ENCODE measurements around the gene NFATC1. TPM values are rescaled to one million over a fixed set of nuclear protein-coding genes. Genes with fewer than 3 reads are reported as not detected.

NFATC1 gene
- total RNA-seq, 5 donors from 2014 or later (not counting 1 experiment from before 2014, with no cell fraction given): 58.1 to 108 (median 66.0) TPM

GRCh38 chr18:79416022-79416676 lies 20.4 kb downstream of the NFATC1 start:
- Mint-ChIP-seq H3K27me3 (no peaks in the 10 kb centered on the region), H3K9me3 (no peaks in the 10 kb centered on the region), H3K4me3 (peak overlapping the region in 1 of 3 donors; percentile 17), H3K27ac (no peak overlapping the region), H3K4me1 (peaks cover 41 to 55% (median 42%) of the 10 kb centered on the region in 3 donors), H3K36me3 (peaks cover 32% of the 10 kb centered on the region)
- DNase-seq (no peak), ATAC-seq (replicated peaks in 1 of 4) (no peak)
- peaks cover 9 to 57% of the 10 kb centered on the region in 2 donors for H3K36me3 ChIP-seq (ENCODE audit: control insufficient read depth in 2 of 2, extremely low read depth in 1 of 2, insufficient read depth in 1 of 2, low read length in 1 of 2)
- no peak overlapping the region for H3K27ac ChIP-seq (ENCODE audit: low read length)
- POLR2A ChIA-PET: interaction anchor here in 1 of 2 donors (0.6 kb wide), 1 partner anchor 19 kb away, joined by 4 read pairs; no protein-coding TSS in a partner anchor
- H3K27me3 ChIP-seq (replicated peaks in 1 of 2; ENCODE audit: control insufficient read depth in 2 of 2, extremely low read depth in 1 of 2, insufficient read depth in 2 of 2, low read length in 1 of 2): no peaks in the 10 kb centered on the region
- no peak overlapping the region for H3K4me3 ChIP-seq (ENCODE audit: control insufficient read depth in 1 of 2, extremely low read depth in 1 of 2, low read length in 1 of 2)
- peaks cover 0 to 8% of the 10 kb centered on the region in 2 experiments for H3K4me1 ChIP-seq (ENCODE audit: control insufficient read depth in 1 of 2, extremely low read depth in 1 of 2, insufficient read depth in 2 of 2, low read length in 2 of 2)
- WGBS (ENCODE audit: insufficient coverage): 83% methylated on average over 21 of the region's 24 CpGs
- no peaks in the 10 kb centered on the region for H3K9me3 ChIP-seq
- CTCF ChIA-PET: no interaction called here

GRCh38 chr18:79416677-79417052 lies 20.9 kb downstream of the NFATC1 start:
- peaks cover 32% of the 10 kb centered on the region for H3K36me3 Mint-ChIP-seq
- H3K27me3 Mint-ChIP-seq: no peaks in the 10 kb centered on the region
- H3K36me3 ChIP-seq (ENCODE audit: control insufficient read depth in 2 of 2, extremely low read depth in 1 of 2, insufficient read depth in 1 of 2, low read length in 1 of 2): peaks cover 9 to 58% of the 10 kb centered on the region in 2 donors
- DNase-seq (no peak), ATAC-seq (replicated peaks in 1 of 4) (no peak)
- no peaks in the 10 kb centered on the region for H3K9me3 Mint-ChIP-seq
- peak overlapping the region in 1 of 2 donors; percentile 22 for H3K27ac Mint-ChIP-seq
- CTCF ChIA-PET: no interaction called here
- H3K4me3 ChIP-seq (ENCODE audit: control insufficient read depth in 1 of 2, extremely low read depth in 1 of 2, low read length in 1 of 2): no peak overlapping the region
- no peaks in the 10 kb centered on the region for H3K27me3 ChIP-seq (replicated peaks in 1 of 2; ENCODE audit: control insufficient read depth in 2 of 2, extremely low read depth in 1 of 2, insufficient read depth in 2 of 2, low read length in 1 of 2)
- H3K4me3 Mint-ChIP-seq: peak overlapping the region in 1 of 3 donors; percentile 17
- H3K4me1 Mint-ChIP-seq: peaks cover 39 to 54% (median 44%) of the 10 kb centered on the region in 3 donors
- 90% methylated on average over 10 of the region's 12 CpGs for WGBS (ENCODE audit: insufficient coverage)
- peaks cover 0 to 8% of the 10 kb centered on the region in 2 experiments for H3K4me1 ChIP-seq (ENCODE audit: control insufficient read depth in 1 of 2, extremely low read depth in 1 of 2, insufficient read depth in 2 of 2, low read length in 2 of 2)
- H3K27ac ChIP-seq (ENCODE audit: low read length): no peak overlapping the region
- POLR2A ChIA-PET: interaction anchor here in 1 of 2 donors (0.6 kb wide), 1 partner anchor 18 kb away, joined by 4 read pairs; no protein-coding TSS in a partner anchor
- H3K9me3 ChIP-seq: no peaks in the 10 kb centered on the region

GRCh38 chr18:79418236-79418635 lies 22.5 kb downstream of the NFATC1 start:
- WGBS (ENCODE audit: insufficient coverage): 97% methylated on average over 15 of the region's 19 CpGs
- Mint-ChIP-seq H3K36me3 (peaks cover 34% of the 10 kb centered on the region), H3K27ac (no peak overlapping the region), H3K27me3 (no peaks in the 10 kb centered on the region), H3K9me3 (no peaks in the 10 kb centered on the region), H3K4me3 (no peak overlapping the region), H3K4me1 (peaks cover 40 to 44% (median 42%) of the 10 kb centered on the region in 3 donors)
- Histone ChIP-seq H3K36me3 (ENCODE audit: control insufficient read depth in 2 of 2, extremely low read depth in 1 of 2, insufficient read depth in 1 of 2, low read length in 1 of 2) (peaks cover 13 to 53% of the 10 kb centered on the region in 2 donors), H3K4me3 (ENCODE audit: control insufficient read depth in 1 of 2, extremely low read depth in 1 of 2, low read length in 1 of 2) (no peak overlapping the region), H3K4me1 (ENCODE audit: control insufficient read depth in 1 of 2, extremely low read depth in 1 of 2, insufficient read depth in 2 of 2, low read length in 2 of 2) (peaks cover 0 to 15% of the 10 kb centered on the region in 2 experiments), H3K9me3 (no peaks in the 10 kb centered on the region), H3K27ac (ENCODE audit: low read length) (no peak overlapping the region), H3K27me3 (replicated peaks in 1 of 2; ENCODE audit: control insufficient read depth in 2 of 2, extremely low read depth in 1 of 2, insufficient read depth in 2 of 2, low read length in 1 of 2) (no peaks in the 10 kb centered on the region)
- no peak for ATAC-seq (replicated peaks in 1 of 4)
- DNase-seq: no peak
- ChIA-PET CTCF (no interaction called here), POLR2A (no interaction called here)

- ATAC-seq (replicated peaks in 1 of 4): no peak
- Mint-ChIP-seq H3K27me3 (no peaks in the 10 kb centered on the region), H3K4me3 (no peak overlapping the region), H3K36me3 (peaks cover 30% of the 10 kb centered on the region), H3K4me1 (peaks cover 37 to 40% (median 38%) of the 10 kb centered on the region in 3 donors), H3K27ac (no peak overlapping the region), H3K9me3 (no peaks in the 10 kb centered on the region)
- 92% methylated on average over 11 of the region's 11 CpGs for WGBS (ENCODE audit: insufficient coverage)
- no peak for DNase-seq
- H3K4me3 ChIP-seq (ENCODE audit: control insufficient read depth in 1 of 2, extremely low read depth in 1 of 2, low read length in 1 of 2): no peak overlapping the region
- POLR2A ChIA-PET: no interaction called here
- H3K9me3 ChIP-seq: no peaks in the 10 kb centered on the region
- H3K27ac ChIP-seq (ENCODE audit: low read length): no peak overlapping the region
- CTCF ChIA-PET: no interaction called here
- no peaks in the 10 kb centered on the region for H3K27me3 ChIP-seq (replicated peaks in 1 of 2; ENCODE audit: control insufficient read depth in 2 of 2, extremely low read depth in 1 of 2, insufficient read depth in 2 of 2, low read length in 1 of 2)
- peaks cover 0 to 19% of the 10 kb centered on the region in 2 experiments for H3K4me1 ChIP-seq (ENCODE audit: control insufficient read depth in 1 of 2, extremely low read depth in 1 of 2, insufficient read depth in 2 of 2, low read length in 2 of 2)
- peaks cover 15 to 49% of the 10 kb centered on the region in 2 donors for H3K36me3 ChIP-seq (ENCODE audit: control insufficient read depth in 2 of 2, extremely low read depth in 1 of 2, insufficient read depth in 1 of 2, low read length in 1 of 2)
Observed at GRCh38 chr18:79418642-79419041, 22.9 kb downstream of the NFATC1 start.

GRCh38 chr18:79420033-79420745 lies 24.5 kb downstream of the NFATC1 start:
- POLR2A ChIA-PET: no interaction called here
- H3K36me3 ChIP-seq (ENCODE audit: control insufficient read depth in 2 of 2, extremely low read depth in 1 of 2, insufficient read depth in 1 of 2, low read length in 1 of 2): peaks cover 13 to 38% of the 10 kb centered on the region in 2 donors
- H3K4me3 Mint-ChIP-seq: peak overlapping the region in 1 of 3 donors; percentile 14

GRCh38 chr18:79421275-79421857 lies 25.6 kb downstream of the NFATC1 start:
- Histone ChIP-seq H3K4me3 (ENCODE audit: control insufficient read depth in 1 of 2, extremely low read depth in 1 of 2, low read length in 1 of 2) (no peak overlapping the region), H3K36me3 (ENCODE audit: control insufficient read depth in 2 of 2, extremely low read depth in 1 of 2, insufficient read depth in 1 of 2, low read length in 1 of 2) (peaks cover 13 to 46% of the 10 kb centered on the region in 2 donors), H3K27me3 (replicated peaks in 1 of 2; ENCODE audit: control insufficient read depth in 2 of 2, extremely low read depth in 1 of 2, insufficient read depth in 2 of 2, low read length in 1 of 2) (no peaks in the 10 kb centered on the region), H3K27ac (ENCODE audit: low read length) (no peak overlapping the region), H3K9me3 (no peaks in the 10 kb centered on the region), H3K4me1 (ENCODE audit: control insufficient read depth in 1 of 2, extremely low read depth in 1 of 2, insufficient read depth in 2 of 2, low read length in 2 of 2) (peaks cover 0 to 21% of the 10 kb centered on the region in 2 experiments)
- no peaks in the 10 kb centered on the region for H3K27me3 Mint-ChIP-seq
- ChIA-PET CTCF (no interaction called here), POLR2A (no interaction called here)
- no peaks in the 10 kb centered on the region for H3K9me3 Mint-ChIP-seq
- peaks cover 32% of the 10 kb centered on the region for H3K36me3 Mint-ChIP-seq
- ATAC-seq (replicated peaks in 1 of 4): no peak
- no peak for DNase-seq
- peaks cover 33 to 40% (median 36%) of the 10 kb centered on the region in 3 donors for H3K4me1 Mint-ChIP-seq
- no peak overlapping the region for H3K4me3 Mint-ChIP-seq
- 93% methylated on average over 20 of the region's 26 CpGs for WGBS (ENCODE audit: insufficient coverage)
- H3K27ac Mint-ChIP-seq: no peak overlapping the region

More at GRCh38 chr18:79420033-79420745, 24.5 kb downstream of the NFATC1 start:
- DNase-seq: no peak
- CTCF ChIA-PET: interaction anchor here in 1 of 2 donors (0.5 kb wide), 1 partner anchor 62 kb away, joined by 9 read pairs; no protein-coding TSS in a partner anchor
- no peaks in the 10 kb centered on the region for H3K9me3 ChIP-seq
- ATAC-seq (replicated peaks in 1 of 4): no peak
- H3K27me3 ChIP-seq (replicated peaks in 1 of 2; ENCODE audit: control insufficient read depth in 2 of 2, extremely low read depth in 1 of 2, insufficient read depth in 2 of 2, low read length in 1 of 2): no peaks in the 10 kb centered on the region
- no peak overlapping the region for H3K4me3 ChIP-seq (ENCODE audit: control insufficient read depth in 1 of 2, extremely low read depth in 1 of 2, low read length in 1 of 2)
- Mint-ChIP-seq H3K27me3 (no peaks in the 10 kb centered on the region), H3K4me1 (peaks cover 33 to 43% (median 35%) of the 10 kb centered on the region in 3 donors), H3K9me3 (no peaks in the 10 kb centered on the region), H3K27ac (no peak overlapping the region), H3K36me3 (peaks cover 27% of the 10 kb centered on the region)
- H3K4me1 ChIP-seq (ENCODE audit: control insufficient read depth in 1 of 2, extremely low read depth in 1 of 2, insufficient read depth in 2 of 2, low read length in 2 of 2): peaks cover 0 to 24% of the 10 kb centered on the region in 2 experiments
- 94% methylated on average over 37 of the region's 48 CpGs for WGBS (ENCODE audit: insufficient coverage)
- no peak overlapping the region for H3K27ac ChIP-seq (ENCODE audit: low read length)
